Activated naive CD4-positive, alpha-beta T cell treated with Interleukin-2 at 50 U/mL for 16 hours (primary cell): ENCODE data around the gene LGALS13.

Experiments used
- DNase-seq: peaks from one replicate; pipeline ENCODE4 v3.0.0-alpha.2; 2020

The LGALS13 gene

GRCh38 chr19:39602224-39602623 lies at the start of gene LGALS13:
TSS of gene LGALS13 (plus strand) at chr19:39602524. CDS start at chr19:39602569, 45 bp downstream.
- no peak for DNase-seq

GRCh38 chr19:39553082-39553652 lies 49.2 kb upstream of the LGALS13 start:
- DNase-seq = no peak

GRCh38 chr19:39554701-39555311 lies 47.5 kb upstream of the LGALS13 start:
- no peak for DNase-seq

- DNase-seq = no peak
Observed at GRCh38 chr19:39555883-39556282, 46.4 kb upstream of the LGALS13 start.

GRCh38 chr19:39557811-39558623 lies 44.3 kb upstream of the LGALS13 start:
- DNase-seq = peak; percentile 18

GRCh38 chr19:39558624-39559117 lies 43.7 kb upstream of the LGALS13 start:
- peak; percentile 11 for DNase-seq

GRCh38 chr19:39563408-39563807 lies 38.9 kb upstream of the LGALS13 start:
- no peak for DNase-seq

- DNase-seq = no peak
Observed at GRCh38 chr19:39566064-39566463, 36.3 kb upstream of the LGALS13 start.

GRCh38 chr19:39568604-39569003 lies 33.7 kb upstream of the LGALS13 start:
- no peak for DNase-seq

- DNase-seq = peak; percentile 29
Observed at GRCh38 chr19:39582442-39582841, 19.9 kb upstream of the LGALS13 start.

GRCh38 chr19:39582891-39583625 lies 19.3 kb upstream of the LGALS13 start:
- DNase-seq = no peak

- DNase-seq = no peak
Observed at GRCh38 chr19:39587496-39587895, 14.8 kb upstream of the LGALS13 start.

GRCh38 chr19:39588066-39588465 lies 14.3 kb upstream of the LGALS13 start:
- no peak for DNase-seq

GRCh38 chr19:39590265-39590664 lies 12.1 kb upstream of the LGALS13 start:
- no peak for DNase-seq

- no peak for DNase-seq
Observed at GRCh38 chr19:39592381-39592780, 9.9 kb upstream of the LGALS13 start.

GRCh38 chr19:39595950-39596349 lies 6.4 kb upstream of the LGALS13 start:
- DNase-seq = no peak

- no peak for DNase-seq
Observed at GRCh38 chr19:39596911-39597310, 5.4 kb upstream of the LGALS13 start.

GRCh38 chr19:39599116-39599515 lies 3.2 kb upstream of the LGALS13 start:
- DNase-seq = peak; percentile 6

GRCh38 chr19:39603825-39604224 lies 1.5 kb downstream of the LGALS13 start:
- DNase-seq = no peak

GRCh38 chr19:39607021-39607420 lies 4.7 kb downstream of the LGALS13 start:
- DNase-seq = no peak

GRCh38 chr19:39607561-39607960 lies 5.2 kb downstream of the LGALS13 start:
- DNase-seq = no peak

GRCh38 chr19:39613597-39613996 lies 11.3 kb downstream of the LGALS13 start:
- DNase-seq = no peak

- DNase-seq = no peak
Observed at GRCh38 chr19:39617745-39618144, 15.4 kb downstream of the LGALS13 start.
